MM.1S (cell line): ENCODE results near the gene HMGCLL1.

Source experiments
- DNase-seq: peaks from one replicate; pipeline ENCODE4 v3.0.0-alpha.2; 2015
- H2AFZ ChIP-seq: fragments of 300-600 bp; sonication (generic); 2 replicates; pipeline ENCODE4 v1.6.0; 2016; ENCODE audit warnings: antibody characterized with exemption, low read length
- H3F3A ChIP-seq: fragments of 300-600 bp; sonication (generic); 2 replicates; pipeline ENCODE4 v1.6.1; 2016; ENCODE audit warnings: mild to moderate bottlenecking, antibody characterized with exemption, low read length, moderate library complexity, mixed read lengths; ENCODE audit not compliant: insufficient read depth
- H3K27ac ChIP-seq: fragments of 300-600 bp; sonication (generic); 2 replicates; pipeline ENCODE4 v1.5.1; 2016; ENCODE audit warnings: mild to moderate bottlenecking, low read length
- H3K27me3 ChIP-seq: fragments of 300-600 bp; sonication (generic); replicated peaks from 2 replicates; pipeline ENCODE4 v1.6.0; 2016; ENCODE audit warnings: low read length; ENCODE audit not compliant: insufficient read depth
- H3K36me3 ChIP-seq: fragments of 300-600 bp; sonication (generic); replicated peaks from 2 replicates; pipeline ENCODE4 v1.6.1; 2016; ENCODE audit warnings: mild to moderate bottlenecking, low read length, mixed read lengths; ENCODE audit not compliant: insufficient read depth
- H3K4me1 ChIP-seq: fragments of 300-600 bp; sonication (generic); 2 replicates; pipeline ENCODE4 v1.6.1; 2016; ENCODE audit warnings: low read length, mixed read lengths
- H3K4me2 ChIP-seq: fragments of 300-600 bp; sonication (generic); 2 replicates; pipeline ENCODE4 v1.6.0; 2016; ENCODE audit warnings: low read depth, low read length
- H3K4me3 ChIP-seq: fragments of 300-600 bp; sonication (generic); 2 replicates; pipeline ENCODE4 v1.5.1; 2016; ENCODE audit warnings: low read length, mixed read lengths
- H3K79me2 ChIP-seq: fragments of 300-600 bp; sonication (generic); 2 replicates; pipeline ENCODE4 v1.6.1; 2016; ENCODE audit warnings: mixed run types, low read length, mixed read lengths
- H3K9ac ChIP-seq: fragments of 300-600 bp; sonication (generic); 2 replicates; pipeline ENCODE4 v1.6.1; 2016; ENCODE audit warnings: low read length, mixed read lengths
- H3K9me2 ChIP-seq: fragments of 300-600 bp; sonication (generic); replicated peaks from 2 replicates; pipeline ENCODE4 v1.6.1; 2016; ENCODE audit warnings: mild to moderate bottlenecking, low read length, mixed read lengths; ENCODE audit not compliant: insufficient read depth
- H3K9me3 ChIP-seq: fragments of 300-600 bp; sonication (generic); replicated peaks from 2 replicates; pipeline ENCODE4 v1.6.1; 2016; ENCODE audit warnings: mild to moderate bottlenecking, low read length, mixed read lengths; ENCODE audit not compliant: insufficient read depth
- H4K20me1 ChIP-seq: fragments of 300-600 bp; sonication (generic); 2 replicates; pipeline ENCODE4 v1.6.1; 2016; ENCODE audit warnings: mild to moderate bottlenecking, low read length, moderate library complexity, mixed read lengths; ENCODE audit not compliant: insufficient read depth
- CTCF ChIP-seq: fragments of 300-600 bp; sonication (generic); IDR thresholded peaks from 2 replicates; pipeline ENCODE4 v1.5.1; 2016; ENCODE audit warnings: antibody characterized with exemption, low read length, mixed read lengths
- EZH2 ChIP-seq: fragments of 300-600 bp; sonication (generic); optimal IDR thresholded peaks from 2 replicates; pipeline ENCODE3; 2017; ENCODE audit warnings: low read depth, mild to moderate bottlenecking, antibody characterized with exemption, low read length, mixed read lengths
- EZH2phosphoT487 ChIP-seq: fragments of 300-600 bp; sonication (generic); IDR thresholded peaks from 2 replicates; pipeline ENCODE4 v1.6.1; 2018; ENCODE audit warnings: antibody characterized with exemption, low read length

The HMGCLL1 gene

GRCh38 chr6:55560290-55560885 is 18.6 kb downstream of the HMGCLL1 start:
- no peaks in the 10 kb centered on the region for H3K9me3 ChIP-seq
- no peaks in the 10 kb centered on the region for H4K20me1 ChIP-seq
- no peaks in the 10 kb centered on the region for H3K36me3 ChIP-seq
- no peak for DNase-seq
- H3K4me2 ChIP-seq, result no peak overlapping the region
- no peaks in the 10 kb centered on the region for H3K27me3 ChIP-seq
- no peak overlapping the region for H3K9ac ChIP-seq
- no peaks in the 10 kb centered on the region for H3K4me1 ChIP-seq
- no peak for TF ChIP-seq EZH2
- no peak for TF ChIP-seq EZH2phosphoT487
- no peak for TF ChIP-seq CTCF
- no peak overlapping the region for H3K4me3 ChIP-seq
- H3K27ac ChIP-seq, result no peak overlapping the region
- H2AFZ ChIP-seq, result no peak overlapping the region
- no peaks in the 10 kb centered on the region for H3K79me2 ChIP-seq
- H3F3A ChIP-seq, result no peaks in the 10 kb centered on the region
- H3K9me2 ChIP-seq, result no peaks in the 10 kb centered on the region

- Histone ChIP-seq H3K4me2 (no peak overlapping the region), H4K20me1 (no peaks in the 10 kb centered on the region), H3K9me3 (no peaks in the 10 kb centered on the region), H2AFZ (no peak overlapping the region), H3K4me3 (no peak overlapping the region), H3K9ac (no peak overlapping the region), H3F3A (no peaks in the 10 kb centered on the region), H3K79me2 (no peaks in the 10 kb centered on the region), H3K9me2 (no peaks in the 10 kb centered on the region), H3K27ac (no peak overlapping the region), H3K27me3 (no peaks in the 10 kb centered on the region), H3K4me1 (no peaks in the 10 kb centered on the region), H3K36me3 (no peaks in the 10 kb centered on the region)
- no peak for DNase-seq
- no peak for TF ChIP-seq EZH2
- TF ChIP-seq CTCF, result no peak
- no peak for TF ChIP-seq EZH2phosphoT487
Observed at GRCh38 chr6:55557146-55557545, 21.8 kb downstream of the HMGCLL1 start.

GRCh38 chr6:55545791-55546190 is 33.2 kb downstream of the HMGCLL1 start:
- no peaks in the 10 kb centered on the region for H3K79me2 ChIP-seq
- no peaks in the 10 kb centered on the region for H3K36me3 ChIP-seq
- H4K20me1 ChIP-seq, result no peaks in the 10 kb centered on the region
- no peak overlapping the region for H2AFZ ChIP-seq
- H3K9me3 ChIP-seq, result no peaks in the 10 kb centered on the region
- H3K9ac ChIP-seq, result no peak overlapping the region
- H3K4me2 ChIP-seq, result no peak overlapping the region
- H3F3A ChIP-seq, result no peaks in the 10 kb centered on the region
- no peaks in the 10 kb centered on the region for H3K4me1 ChIP-seq
- H3K27ac ChIP-seq, result no peak overlapping the region
- TF ChIP-seq EZH2phosphoT487, result no peak
- TF ChIP-seq EZH2, result no peak
- TF ChIP-seq CTCF, result no peak
- no peak for DNase-seq
- H3K4me3 ChIP-seq, result no peak overlapping the region
- no peaks in the 10 kb centered on the region for H3K27me3 ChIP-seq
- H3K9me2 ChIP-seq, result no peaks in the 10 kb centered on the region
